Activated T-cell treated with anti-CD3 and anti-CD28 coated beads, Interleukin-2, amount 50 U/mL, for 4 hours (primary cell): ENCODE results near the gene ZBTB16. TPM values are rescaled to one million over a fixed set of nuclear protein-coding genes. Genes with fewer than 3 reads are reported as not detected.

Experiments used
- ATAC-seq, 2 donors: fragments of 200-7000 bp; cut with Tn5 transposase; one replicate each; pipeline ENCODE4 v1.10.0; 2021
- DNase-seq: peaks from one replicate; pipeline ENCODE4 v3.0.0-alpha.2; 2020
- H3K27me3 Mint-ChIP-seq: one replicate; pipeline ENCODE4 v1.8.0; 2021; ENCODE audit warnings: low read depth, mixed read lengths
- H3K36me3 Mint-ChIP-seq: one replicate; pipeline ENCODE4 v1.8.0; 2022; ENCODE audit warnings: mixed read lengths; ENCODE audit not compliant: insufficient read depth
- H3K4me1 Mint-ChIP-seq: one replicate; pipeline ENCODE4 v1.8.0; 2021; ENCODE audit warnings: low read depth, mixed read lengths
- H3K4me3 Mint-ChIP-seq: one replicate; pipeline ENCODE4 v1.8.0; 2021; ENCODE audit warnings: mild to moderate bottlenecking, moderate library complexity, mixed read lengths
- H3K9me3 Mint-ChIP-seq: one replicate; pipeline ENCODE4 v1.8.0; 2021; ENCODE audit warnings: mixed read lengths
- total RNA-seq, 3 donors: library from RNA; stranded (reverse); gene quantifications; one replicate each; pipeline ENCODE4 v1.2.1, GENCODE V29; 2021

ZBTB16 gene
- total RNA-seq, 3 donors from 2014 or later: 3.4 to 4.4 (median 4.1) TPM

DNA sequence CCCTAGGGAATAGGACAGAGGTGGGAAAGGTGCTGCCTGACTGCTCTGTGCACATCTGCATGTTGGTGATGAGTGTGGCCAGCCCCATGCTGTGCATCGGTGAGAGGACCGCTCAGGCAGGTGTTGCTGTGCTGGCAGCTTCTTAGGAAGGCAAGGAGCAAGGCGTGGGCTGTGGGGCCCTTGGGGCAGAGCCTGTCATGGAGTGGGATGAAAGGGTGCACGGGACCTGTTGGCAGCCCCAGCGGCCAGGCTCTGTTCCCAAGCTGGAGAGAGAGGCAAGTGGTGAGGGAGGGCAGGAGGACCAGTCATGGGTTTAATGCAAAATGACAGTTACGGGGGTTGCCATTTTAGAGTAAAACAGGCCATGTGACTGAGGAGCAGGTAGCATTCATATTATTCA, 78.3 kb downstream of the ZBTB16 start:
- Mint-ChIP-seq H3K4me3 (no peak overlapping the region), H3K27me3 (no peaks in the 10 kb centered on the region), H3K9me3 (no peaks in the 10 kb centered on the region), H3K36me3 (peaks cover 2% of the 10 kb centered on the region), H3K4me1 (peaks cover 31% of the 10 kb centered on the region)
- DNase-seq (no peak), ATAC-seq (no peak)

DNA sequence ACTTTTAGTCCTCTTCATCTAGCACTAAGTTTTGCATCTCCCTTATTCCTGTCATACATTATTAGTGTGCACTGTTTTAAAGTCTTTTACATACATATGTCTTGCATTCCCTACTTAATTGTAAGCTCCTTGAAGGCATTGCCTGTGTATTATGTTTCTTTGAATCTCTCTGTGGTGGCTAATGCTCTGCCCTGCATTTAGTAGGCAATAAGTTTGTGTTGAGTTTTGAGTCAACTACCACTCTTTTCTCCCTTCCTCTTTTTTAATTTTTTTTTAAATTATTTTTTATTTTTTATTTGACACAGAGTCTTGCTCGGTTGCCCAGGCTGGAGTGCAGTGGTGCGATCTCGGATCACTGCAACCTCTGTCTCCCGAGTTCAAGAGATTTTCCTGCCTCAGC, 78.9 kb downstream of the ZBTB16 start:
- Mint-ChIP-seq H3K4me3 (no peak overlapping the region), H3K27me3 (no peaks in the 10 kb centered on the region), H3K9me3 (no peaks in the 10 kb centered on the region), H3K4me1 (peaks cover 31% of the 10 kb centered on the region), H3K36me3 (peaks cover 2% of the 10 kb centered on the region)
- no peak for DNase-seq
- ATAC-seq: no peak

DNA sequence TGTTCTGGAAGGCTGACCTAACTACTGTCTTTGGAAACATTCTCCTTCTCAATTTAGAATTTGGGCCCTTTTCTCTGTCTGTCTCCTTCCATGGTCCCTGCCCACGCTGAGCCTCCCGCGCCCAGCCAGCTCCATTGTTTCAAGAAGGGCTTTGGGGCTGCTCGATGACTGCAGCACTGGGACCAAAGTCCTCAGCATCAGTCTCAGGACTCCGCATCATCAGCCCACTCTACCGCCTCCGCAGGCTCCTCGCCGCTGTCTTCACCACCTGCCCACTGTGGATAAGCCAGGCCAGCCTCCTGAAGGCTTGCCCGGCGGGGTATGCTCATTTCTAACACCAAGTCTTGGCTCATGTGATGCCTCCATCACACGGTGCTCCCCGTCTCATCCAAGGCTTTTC, 81.3 kb downstream of the ZBTB16 start:
- no peaks in the 10 kb centered on the region for H3K9me3 Mint-ChIP-seq
- ATAC-seq: no peak
- peaks cover 29% of the 10 kb centered on the region for H3K4me1 Mint-ChIP-seq

DNA sequence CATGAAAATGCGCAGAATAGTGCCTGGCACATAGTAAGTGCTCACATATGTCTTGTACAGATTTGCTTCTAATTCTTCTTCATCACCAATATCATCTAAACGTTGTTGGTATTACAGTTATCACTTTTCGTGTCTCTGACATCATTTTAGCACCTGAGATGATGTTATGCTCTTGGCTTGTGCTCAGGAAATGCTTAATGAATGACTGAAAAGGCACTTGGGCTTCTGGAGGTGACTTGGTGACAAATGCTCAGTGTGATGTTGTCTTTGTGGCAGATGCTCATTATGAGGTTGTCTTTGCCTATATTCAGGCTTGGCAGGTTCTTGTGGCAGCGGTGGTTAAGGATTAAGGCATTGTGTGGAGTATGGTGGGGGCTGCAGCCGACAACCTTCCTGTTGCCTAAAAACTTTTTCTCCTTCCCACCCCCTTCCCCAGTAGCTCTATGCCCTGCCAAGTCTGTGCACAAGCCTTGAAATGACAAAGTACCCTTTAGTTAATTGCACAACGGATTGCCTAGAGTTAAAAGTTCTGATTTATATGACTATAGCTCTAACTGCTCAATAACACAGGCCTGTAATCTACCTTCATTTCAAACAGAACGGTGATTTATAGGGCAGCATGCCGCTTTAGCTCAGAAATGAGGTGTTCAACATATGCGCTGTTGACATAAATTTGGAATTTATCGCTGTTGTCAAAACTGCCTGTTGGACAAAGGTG, 82.5 kb downstream of the ZBTB16 start:
- Mint-ChIP-seq H3K4me1 (peaks cover 18% of the 10 kb centered on the region), H3K36me3 (peaks cover 2% of the 10 kb centered on the region), H3K9me3 (no peaks in the 10 kb centered on the region), H3K4me3 (no peak overlapping the region), H3K27me3 (peaks cover 2% of the 10 kb centered on the region)
- DNase-seq (no peak), ATAC-seq (no peak)

More for the DNA sequence above, 81.3 kb downstream of the ZBTB16 start:
- no peak for DNase-seq
- Mint-ChIP-seq H3K36me3 (peaks cover 2% of the 10 kb centered on the region), H3K4me3 (no peak overlapping the region), H3K27me3 (no peaks in the 10 kb centered on the region)

DNA sequence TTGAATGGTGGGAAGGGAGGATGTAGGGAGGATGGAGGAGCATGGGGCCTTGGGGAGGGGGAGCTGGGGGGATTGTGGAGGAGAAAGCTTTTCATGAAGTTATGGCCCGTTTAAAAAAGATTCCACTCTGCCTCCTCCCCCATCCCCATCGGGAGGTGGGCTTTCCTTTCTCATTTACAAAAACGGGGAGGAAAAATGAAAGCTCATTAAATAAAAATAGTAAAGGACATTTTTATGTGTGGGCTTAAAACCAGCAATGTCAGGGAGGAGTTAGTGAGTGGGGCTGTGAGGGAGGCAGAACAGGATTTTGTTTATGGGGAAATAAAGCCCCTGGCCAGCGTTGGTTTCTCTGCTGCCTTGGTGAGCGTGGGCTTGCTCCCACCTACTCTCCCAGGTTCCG, 83.2 kb downstream of the ZBTB16 start:
- ATAC-seq: no peak
- Mint-ChIP-seq H3K27me3 (peaks cover 2% of the 10 kb centered on the region), H3K36me3 (peaks cover 2% of the 10 kb centered on the region), H3K4me3 (no peak overlapping the region), H3K9me3 (no peaks in the 10 kb centered on the region), H3K4me1 (peaks cover 13% of the 10 kb centered on the region)
- DNase-seq: no peak

DNA sequence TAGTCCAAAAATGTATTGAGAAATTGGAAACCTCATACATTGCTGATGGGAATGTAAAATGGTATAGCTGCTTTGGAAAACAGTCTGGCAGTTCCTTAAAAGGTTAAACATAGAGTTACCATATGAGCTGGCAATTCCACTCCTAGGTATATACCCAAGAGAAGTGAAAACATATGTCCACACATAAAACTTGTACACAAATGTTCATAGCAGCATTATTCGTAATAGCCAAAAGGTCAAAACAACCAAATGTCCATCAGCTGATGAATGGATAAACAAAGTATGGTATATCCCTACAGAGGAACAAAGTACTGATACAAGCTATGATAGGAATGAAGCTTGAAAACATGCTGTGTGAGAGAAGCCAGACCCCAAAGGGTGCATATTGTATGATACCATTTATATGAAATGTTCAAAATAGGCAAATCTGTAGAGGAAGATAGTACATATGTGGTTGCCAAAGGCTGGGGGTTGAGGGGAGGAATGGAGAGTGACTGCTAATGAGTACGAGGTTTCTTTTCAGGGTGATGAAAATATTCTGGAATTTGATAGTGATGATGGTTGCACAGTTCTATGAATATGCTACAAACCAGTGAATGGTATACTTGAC, 85.8 kb downstream of the ZBTB16 start:
- H3K27me3 Mint-ChIP-seq: peaks cover 2% of the 10 kb centered on the region

DNA sequence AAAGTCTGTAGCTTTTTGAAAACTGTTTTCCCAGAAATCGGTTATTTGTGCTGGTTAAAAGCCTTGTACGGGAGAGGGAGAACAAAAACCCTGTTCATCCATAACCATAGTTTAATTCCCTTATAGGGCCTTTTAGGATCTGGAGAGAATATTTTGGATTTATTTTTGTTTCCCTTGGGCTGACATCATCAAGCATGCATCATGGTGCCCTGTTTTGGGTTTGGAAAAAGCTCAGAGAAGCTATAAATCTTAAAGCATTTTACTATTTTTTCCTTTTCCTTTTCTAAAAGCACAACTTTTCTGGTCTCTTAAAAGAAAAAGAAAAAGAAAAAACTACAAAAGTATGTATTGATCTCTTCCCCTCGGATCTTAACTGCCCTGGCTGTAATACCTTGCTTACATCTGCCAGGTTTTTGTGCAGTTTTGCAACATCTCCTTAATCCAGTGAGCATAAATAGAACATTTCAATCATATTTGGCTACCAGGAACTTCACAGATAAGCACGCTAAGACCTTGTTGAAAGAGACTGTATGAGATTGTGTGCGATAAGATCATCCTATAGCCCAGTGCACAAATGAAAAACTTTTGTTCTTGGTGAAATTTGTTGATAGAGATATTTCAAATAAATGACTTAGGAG, 88.0 kb downstream of the ZBTB16 start:
- Mint-ChIP-seq H3K27me3 (peaks cover 2% of the 10 kb centered on the region), H3K9me3 (no peaks in the 10 kb centered on the region), H3K36me3 (no peaks in the 10 kb centered on the region), H3K4me1 (peaks cover 32% of the 10 kb centered on the region), H3K4me3 (no peak overlapping the region)
- ATAC-seq (no peak), DNase-seq (no peak)

More for the DNA sequence above, 85.8 kb downstream of the ZBTB16 start:
- DNase-seq (no peak), ATAC-seq (no peak)
- Mint-ChIP-seq H3K4me1 (peaks cover 24% of the 10 kb centered on the region), H3K9me3 (no peaks in the 10 kb centered on the region), H3K4me3 (no peak overlapping the region), H3K36me3 (peaks cover 2% of the 10 kb centered on the region)

DNA sequence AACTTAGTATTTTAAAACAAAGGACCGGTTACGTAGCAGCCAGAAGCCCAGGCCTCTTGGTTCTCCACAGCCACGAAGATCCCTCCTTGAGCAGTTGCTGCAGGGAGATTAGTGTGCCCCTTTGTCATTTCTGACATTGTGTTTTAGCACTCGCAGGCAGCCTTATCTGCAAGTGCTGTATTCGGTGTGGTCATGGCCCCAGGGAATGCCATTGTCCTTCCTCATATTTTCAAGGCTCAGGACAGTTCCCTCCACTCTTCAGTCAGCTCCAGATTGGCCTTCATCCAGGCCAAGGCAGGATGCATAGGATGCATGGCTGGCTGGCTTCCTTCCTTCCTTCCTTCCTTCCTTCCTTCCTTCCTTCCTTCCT, 88.5 kb downstream of the ZBTB16 start:
- no peak overlapping the region for H3K4me3 Mint-ChIP-seq

DNA sequence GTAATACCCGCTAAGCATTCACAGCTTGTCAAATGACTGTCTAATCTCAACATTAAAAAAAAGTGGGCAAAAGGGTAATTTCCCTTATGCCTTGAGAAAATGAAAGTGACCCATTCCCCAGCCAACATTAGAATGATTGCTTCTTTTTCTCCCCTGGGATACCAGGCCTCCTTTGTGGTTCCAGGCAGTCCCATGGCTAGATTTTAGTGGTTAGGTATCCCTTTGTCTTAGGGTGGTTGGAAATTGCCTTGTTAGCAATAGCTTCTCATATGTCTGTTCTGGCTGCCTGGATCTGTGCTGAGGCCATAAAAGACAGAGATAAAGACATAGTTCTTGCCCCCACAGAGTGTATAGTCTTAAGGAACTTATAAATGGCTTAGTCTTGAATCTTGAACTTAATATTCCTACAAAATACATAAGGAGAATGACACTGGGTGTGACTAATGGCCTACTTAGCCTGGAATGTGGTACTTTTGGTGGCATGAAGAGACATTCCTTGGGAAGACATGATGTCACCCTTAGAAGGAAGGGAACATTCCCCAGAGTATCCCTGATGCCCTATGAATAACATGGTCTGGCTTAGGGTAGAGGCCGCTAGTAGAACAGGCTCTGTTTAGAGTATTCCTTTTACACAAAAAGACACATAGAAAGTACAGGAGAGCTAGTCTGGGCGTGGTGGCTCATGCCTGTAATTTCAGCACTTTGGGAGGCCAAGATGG, 90.3 kb downstream of the ZBTB16 start:
- Mint-ChIP-seq H3K9me3 (no peaks in the 10 kb centered on the region), H3K4me1 (peaks cover 33% of the 10 kb centered on the region), H3K36me3 (no peaks in the 10 kb centered on the region), H3K4me3 (no peak overlapping the region), H3K27me3 (peaks cover 2% of the 10 kb centered on the region)
- ATAC-seq (no peak), DNase-seq (no peak)

More for the DNA sequence above, 88.5 kb downstream of the ZBTB16 start:
- no peak for DNase-seq
- peaks cover 35% of the 10 kb centered on the region for H3K4me1 Mint-ChIP-seq
- H3K27me3 Mint-ChIP-seq: peaks cover 2% of the 10 kb centered on the region
- H3K36me3 Mint-ChIP-seq: no peaks in the 10 kb centered on the region
- no peak for ATAC-seq
- no peaks in the 10 kb centered on the region for H3K9me3 Mint-ChIP-seq

DNA sequence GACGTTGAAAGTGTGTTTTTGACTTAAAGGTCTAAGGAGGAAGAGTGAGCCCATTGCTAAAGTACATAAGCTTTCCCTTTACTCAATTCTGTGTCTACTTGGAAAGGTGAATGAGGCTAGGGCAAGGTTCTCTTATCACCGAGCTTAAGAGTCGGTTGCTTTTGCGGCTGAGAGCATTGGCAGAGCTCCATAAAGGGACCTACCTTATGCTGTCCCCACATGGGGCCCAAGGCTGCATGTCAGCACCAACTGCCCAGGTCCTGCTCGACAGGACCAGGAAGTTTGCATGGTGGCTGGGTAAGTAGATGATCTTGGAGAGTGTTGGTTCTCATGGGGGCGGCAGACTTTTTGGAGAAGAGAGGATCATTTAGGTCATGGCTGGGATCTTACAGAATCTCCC, 91.2 kb downstream of the ZBTB16 start:
- H3K36me3 Mint-ChIP-seq: no peaks in the 10 kb centered on the region
- H3K9me3 Mint-ChIP-seq: no peaks in the 10 kb centered on the region
- H3K27me3 Mint-ChIP-seq: peaks cover 2% of the 10 kb centered on the region
- ATAC-seq (no peak), DNase-seq (no peak)
- H3K4me3 Mint-ChIP-seq: no peak overlapping the region
- H3K4me1 Mint-ChIP-seq: peaks cover 33% of the 10 kb centered on the region

DNA sequence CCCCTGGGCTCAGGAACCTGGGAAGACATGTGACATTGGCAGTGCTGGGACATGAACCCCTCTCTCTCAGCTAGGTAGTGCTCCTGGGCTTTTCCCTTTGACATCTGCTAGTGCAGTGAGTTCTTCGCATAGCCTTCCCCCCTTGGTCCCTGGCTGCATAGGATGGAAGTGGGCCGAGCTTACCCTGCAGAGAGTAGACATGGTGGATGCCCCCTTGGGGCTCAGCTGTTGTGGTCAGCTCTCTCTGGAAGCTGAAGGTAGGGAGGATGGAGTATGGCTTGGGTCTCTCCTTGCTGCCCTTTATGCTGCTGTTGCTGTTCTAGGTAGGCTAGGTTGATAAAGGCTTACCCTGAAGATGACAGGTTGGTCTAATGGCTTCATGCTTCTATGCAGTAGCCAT, 92.1 kb downstream of the ZBTB16 start:
- Mint-ChIP-seq H3K4me3 (no peak overlapping the region), H3K36me3 (no peaks in the 10 kb centered on the region), H3K9me3 (no peaks in the 10 kb centered on the region), H3K4me1 (peaks cover 33% of the 10 kb centered on the region), H3K27me3 (no peaks in the 10 kb centered on the region)
- DNase-seq: no peak
- no peak for ATAC-seq

DNA sequence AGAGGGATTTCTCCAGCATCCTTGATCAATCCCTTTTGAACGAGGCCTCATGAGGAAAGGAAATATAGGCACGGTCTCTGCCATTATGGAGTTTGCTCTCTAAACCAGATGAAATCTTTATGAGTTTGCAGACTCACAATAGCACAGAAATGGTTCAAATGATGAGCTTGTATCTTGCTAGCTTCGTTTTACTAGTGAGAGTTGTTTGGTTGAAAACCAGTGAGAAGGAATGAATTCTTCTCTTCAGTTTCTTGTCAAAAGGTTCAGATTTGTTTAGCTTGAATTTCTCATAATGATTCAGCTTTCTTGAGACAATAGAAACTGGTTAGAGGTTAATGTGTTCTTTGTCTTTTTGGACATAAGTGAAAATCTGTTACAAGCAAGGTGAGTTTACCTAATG, 92.7 kb downstream of the ZBTB16 start:
- peaks cover 37% of the 10 kb centered on the region for H3K4me1 Mint-ChIP-seq
- no peaks in the 10 kb centered on the region for H3K27me3 Mint-ChIP-seq
- no peak overlapping the region for H3K4me3 Mint-ChIP-seq

DNA sequence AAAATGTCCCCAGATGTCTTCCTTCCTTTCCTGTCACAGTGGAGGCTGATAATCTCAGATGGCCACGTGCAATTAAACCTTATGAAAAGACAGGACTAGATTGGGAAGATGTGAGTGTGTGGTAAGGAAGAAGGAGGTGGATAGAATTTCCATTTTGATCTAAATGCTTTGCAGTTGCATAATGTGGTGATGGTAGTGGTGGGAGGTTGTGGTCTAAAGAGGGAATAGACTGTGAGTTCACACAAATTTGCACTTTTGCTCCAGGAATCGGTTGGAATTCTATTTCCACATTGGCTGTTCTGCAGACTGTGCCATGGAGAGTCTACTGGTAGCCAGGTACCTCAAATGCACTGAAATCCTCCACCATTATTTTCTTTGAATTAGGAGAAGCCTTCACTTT, 93.3 kb downstream of the ZBTB16 start:
- DNase-seq (no peak), ATAC-seq (no peak)
- H3K36me3 Mint-ChIP-seq: no peaks in the 10 kb centered on the region
- no peaks in the 10 kb centered on the region for H3K27me3 Mint-ChIP-seq
- H3K4me1 Mint-ChIP-seq: peaks cover 39% of the 10 kb centered on the region
- no peak overlapping the region for H3K4me3 Mint-ChIP-seq
- no peaks in the 10 kb centered on the region for H3K9me3 Mint-ChIP-seq

More for the DNA sequence above, 92.7 kb downstream of the ZBTB16 start:
- ATAC-seq (no peak), DNase-seq (no peak)
- no peaks in the 10 kb centered on the region for H3K9me3 Mint-ChIP-seq
- no peaks in the 10 kb centered on the region for H3K36me3 Mint-ChIP-seq

DNA sequence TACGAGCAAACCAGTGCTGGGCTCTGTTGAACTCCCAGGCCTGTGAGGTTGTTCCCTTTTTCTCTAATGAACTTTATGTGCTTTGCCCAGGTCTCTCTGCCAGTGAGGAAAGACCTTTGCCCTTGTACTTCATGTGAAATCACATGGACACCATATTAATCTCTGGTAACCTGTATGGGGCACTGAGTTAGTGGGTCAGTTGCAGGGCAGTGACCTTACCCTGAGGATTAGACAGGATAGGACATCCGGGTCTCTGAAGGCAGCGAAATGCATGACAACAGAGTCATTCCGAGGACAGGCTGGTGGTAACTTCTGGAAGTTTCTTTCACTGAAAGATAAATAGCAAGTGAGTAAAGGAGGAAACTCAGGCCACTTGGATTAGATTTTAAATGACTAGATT, 93.7 kb downstream of the ZBTB16 start:
- no peak for ATAC-seq
- no peak for DNase-seq
- H3K9me3 Mint-ChIP-seq: no peaks in the 10 kb centered on the region
- no peaks in the 10 kb centered on the region for H3K36me3 Mint-ChIP-seq
- H3K4me1 Mint-ChIP-seq: peaks cover 40% of the 10 kb centered on the region
- H3K4me3 Mint-ChIP-seq: no peak overlapping the region
- H3K27me3 Mint-ChIP-seq: no peaks in the 10 kb centered on the region
